Measurements from ENCODE around the gene PABPC3.

DNA sequence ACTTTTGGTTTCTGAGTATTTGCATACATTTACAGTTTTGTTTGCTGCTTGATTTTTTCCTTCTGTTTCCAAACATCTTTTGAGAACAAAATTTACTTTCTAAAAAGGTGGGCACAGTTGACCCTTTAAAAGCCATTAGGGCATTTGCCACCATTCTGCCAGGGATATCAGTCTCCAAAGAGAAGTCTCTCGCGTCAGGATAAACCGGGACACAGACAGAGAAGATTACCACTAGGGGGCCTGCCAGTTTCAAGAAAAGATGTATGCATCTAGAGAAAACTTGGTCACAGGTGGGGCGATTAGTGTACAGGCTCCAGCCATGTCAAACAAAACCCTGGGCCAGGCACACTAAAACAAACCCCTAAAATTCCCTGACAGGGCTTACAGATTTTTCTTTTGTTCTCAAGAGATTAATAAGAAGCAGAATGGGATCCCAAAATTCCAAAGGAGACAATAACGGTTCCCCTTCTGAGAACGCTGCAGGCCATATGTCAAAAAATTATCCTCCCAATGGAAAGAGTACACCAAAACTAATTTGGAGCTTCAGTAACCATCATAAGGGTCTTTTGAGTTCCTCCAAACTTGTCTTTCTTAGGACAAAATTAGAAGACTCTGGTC is 10.7 kb upstream of the PABPC3 start:
- no peak for TF ChIP-seq EZH2 (IDR thresholded peaks at IDR 0.05; ENCODE audit: borderline replicate concordance, low read depth, low read length, poor library complexity, severe bottlenecking)
- TF ChIP-seq, protein P1, sequence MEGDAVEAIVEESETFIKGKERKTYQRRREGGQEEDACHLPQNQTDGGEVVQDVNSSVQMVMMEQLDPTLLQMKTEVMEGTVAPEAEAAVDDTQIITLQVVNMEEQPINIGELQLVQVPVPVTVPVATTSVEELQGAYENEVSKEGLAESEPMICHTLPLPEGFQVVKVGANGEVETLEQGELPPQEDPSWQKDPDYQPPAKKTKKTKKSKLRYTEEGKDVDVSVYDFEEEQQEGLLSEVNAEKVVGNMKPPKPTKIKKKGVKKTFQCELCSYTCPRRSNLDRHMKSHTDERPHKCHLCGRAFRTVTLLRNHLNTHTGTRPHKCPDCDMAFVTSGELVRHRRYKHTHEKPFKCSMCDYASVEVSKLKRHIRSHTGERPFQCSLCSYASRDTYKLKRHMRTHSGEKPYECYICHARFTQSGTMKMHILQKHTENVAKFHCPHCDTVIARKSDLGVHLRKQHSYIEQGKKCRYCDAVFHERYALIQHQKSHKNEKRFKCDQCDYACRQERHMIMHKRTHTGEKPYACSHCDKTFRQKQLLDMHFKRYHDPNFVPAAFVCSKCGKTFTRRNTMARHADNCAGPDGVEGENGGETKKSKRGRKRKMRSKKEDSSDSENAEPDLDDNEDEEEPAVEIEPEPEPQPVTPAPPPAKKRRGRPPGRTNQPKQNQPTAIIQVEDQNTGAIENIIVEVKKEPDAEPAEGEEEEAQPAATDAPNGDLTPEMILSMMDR (conservative IDR thresholded peaks at IDR 0.05; ENCODE audit: low read depth, low read length), result peak; percentile 88
